HG03354 (cell line): ENCODE measurements around the gene SUCLA2.
"Not testable (repeated sequence)": the region's sequence is repeated elsewhere in the genome, so short reads cannot be mapped to it uniquely, and the experiment has no call there.

ENCODE experiments used
- ATAC-seq: cut with Tn5 transposase; IDR thresholded peaks from one replicate; pipeline ENCODE4 v1.9.1; 2021; ENCODE audit warnings: mild to moderate bottlenecking; ENCODE audit not compliant: unreplicated experiment, poor library complexity, severe bottlenecking

SUCLA2 gene

DNA sequence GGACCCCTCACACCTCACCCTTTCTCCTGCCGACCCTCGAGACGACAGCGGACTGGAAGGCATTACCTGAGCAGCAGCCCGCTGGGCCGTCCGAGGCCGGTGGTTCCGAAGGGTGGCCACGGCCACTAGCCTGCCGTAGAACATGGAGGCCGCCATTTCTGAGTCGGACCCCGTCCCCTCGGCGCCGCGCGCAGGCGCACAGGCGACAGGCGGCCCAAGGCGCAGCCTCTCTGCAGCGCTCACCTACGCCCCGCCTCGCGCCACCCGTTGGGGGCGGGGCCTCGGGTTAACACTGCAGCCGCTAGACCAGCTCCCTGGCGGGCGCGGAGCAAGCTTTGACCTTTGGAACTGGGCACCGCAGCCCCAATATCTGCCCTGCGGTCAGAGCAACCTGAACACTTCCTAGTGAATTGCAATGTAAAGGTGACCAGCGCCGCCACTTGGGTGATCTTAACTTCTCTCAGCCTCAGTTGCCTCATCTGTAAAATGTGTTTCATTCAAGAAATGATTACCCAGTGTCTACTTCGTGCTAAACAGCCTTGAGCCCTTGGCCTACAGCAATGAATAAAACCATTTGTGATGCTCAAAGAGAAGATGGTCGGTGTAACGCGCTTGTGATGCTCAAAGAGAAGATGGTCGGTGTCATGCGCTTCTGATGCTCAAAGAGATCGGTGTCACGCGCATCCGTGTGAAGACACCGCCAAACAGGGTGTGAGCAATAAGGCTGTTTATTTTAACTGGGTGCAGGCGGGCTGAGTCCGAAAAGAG is at the start of gene SUCLA2:
Gene SUCLA2 (minus strand): TSS at position 160 of the 768 bp plus-strand sequence. CDS start 4 bp downstream, at position 156.
- peak; percentile 99 for ATAC-seq

DNA sequence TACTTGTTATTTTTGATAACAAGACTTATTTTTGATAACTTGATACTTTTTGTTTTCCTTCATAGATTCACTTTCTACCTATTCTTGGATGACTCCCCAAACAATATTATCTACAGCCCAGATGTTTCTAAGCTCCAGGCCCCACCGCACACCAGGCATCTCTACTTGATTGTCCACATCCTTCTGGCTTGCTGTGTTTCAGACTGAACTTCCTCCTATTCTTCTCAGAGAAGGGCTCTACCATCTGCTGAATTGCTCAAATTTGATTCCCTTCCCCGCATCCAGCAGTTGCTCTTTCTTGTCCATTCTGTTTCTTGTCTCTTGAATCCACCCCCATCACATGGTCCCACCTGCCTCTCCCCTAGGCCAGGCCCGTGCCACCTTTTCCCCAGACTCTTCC is 49.5 kb upstream of the SUCLA2 start:
- no peak for ATAC-seq

DNA sequence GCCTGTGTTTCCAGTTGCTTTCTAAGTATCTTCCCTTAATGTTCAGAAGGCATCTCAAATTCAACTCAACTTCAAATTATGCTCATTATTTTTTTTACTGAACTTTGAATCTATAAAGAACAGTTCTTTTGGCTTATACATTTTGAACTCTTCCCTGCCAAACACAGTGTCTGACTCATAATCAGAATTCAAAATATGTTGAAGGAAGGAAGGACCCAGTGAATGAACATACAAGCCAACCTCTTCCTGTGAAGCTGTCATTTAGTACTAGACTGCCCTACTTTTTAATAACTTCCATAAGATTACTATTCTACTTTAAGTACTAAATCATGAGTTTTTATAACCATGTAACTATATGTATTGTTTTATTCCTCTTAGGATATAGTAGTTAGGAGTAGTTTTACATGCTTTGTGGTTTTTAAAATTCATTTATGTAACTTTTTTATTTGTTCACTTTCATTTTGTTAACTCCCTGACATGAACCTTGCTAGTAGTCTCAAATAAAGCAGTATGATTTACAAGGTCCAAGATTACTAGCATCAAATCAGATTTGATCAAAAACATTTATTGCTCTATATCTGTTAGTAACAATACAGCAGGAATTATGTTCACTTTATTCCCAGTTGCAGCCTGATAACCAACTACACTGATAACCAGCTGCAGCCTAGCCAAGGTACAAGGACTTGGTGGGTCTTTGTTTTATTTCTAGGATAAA is 42.9 kb upstream of the SUCLA2 start:
- no peak for ATAC-seq

- ATAC-seq: no peak
These were observed 41.8 kb upstream of the SUCLA2 start for GRCh38 chr13:48042894-48043293.

DNA sequence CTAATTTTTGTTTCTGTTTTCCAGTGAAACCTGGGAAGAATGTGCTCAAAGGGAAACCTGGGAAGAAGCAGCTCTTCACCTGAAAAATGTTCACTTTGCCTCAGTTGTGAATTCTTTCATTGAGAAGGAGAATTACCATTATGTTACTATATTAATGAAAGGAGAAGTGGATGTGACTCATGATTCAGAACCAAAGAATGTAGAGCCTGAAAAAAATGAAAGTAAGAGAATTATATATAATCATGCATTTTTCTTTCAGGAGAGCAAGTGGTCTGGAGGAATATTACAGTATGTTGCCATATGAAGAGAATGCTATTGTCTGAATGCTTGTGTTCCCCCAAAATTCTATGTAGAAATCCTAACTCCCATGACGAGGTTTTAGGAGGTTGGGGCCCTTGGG is 39.8 kb upstream of the SUCLA2 start:
- no peak for ATAC-seq

DNA sequence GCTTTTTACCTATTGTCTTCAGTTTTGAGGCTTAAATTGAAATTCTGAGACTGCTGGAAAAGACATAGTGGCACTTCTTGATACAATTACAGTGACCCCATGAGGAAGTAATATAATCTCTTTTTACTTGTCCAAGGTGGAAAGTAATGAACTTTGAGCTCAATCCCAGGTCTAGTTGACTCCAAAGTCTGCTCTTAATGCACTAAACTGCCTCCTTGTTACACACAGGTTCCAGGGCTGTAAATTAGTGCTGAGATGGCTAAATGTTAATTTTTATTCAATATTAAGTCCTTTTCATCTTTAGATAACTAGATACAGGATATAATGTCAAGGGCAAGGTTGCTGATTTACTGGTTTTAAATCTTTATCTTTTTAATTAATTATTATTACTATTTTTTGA is 39.0 kb upstream of the SUCLA2 start:
- ATAC-seq: no peak

- no peak for ATAC-seq
These were observed 37.7 kb upstream of the SUCLA2 start for GRCh38 chr13:48038761-48039160.

GRCh38 chr13:48037346-48038173 is 36.5 kb upstream of the SUCLA2 start, which contains the start of gene NUDT15:
NUDT15 (plus strand) TSS chr13:48037726; CDS start chr13:48037747, 21 bp downstream.
- ATAC-seq: peak; percentile 94

DNA sequence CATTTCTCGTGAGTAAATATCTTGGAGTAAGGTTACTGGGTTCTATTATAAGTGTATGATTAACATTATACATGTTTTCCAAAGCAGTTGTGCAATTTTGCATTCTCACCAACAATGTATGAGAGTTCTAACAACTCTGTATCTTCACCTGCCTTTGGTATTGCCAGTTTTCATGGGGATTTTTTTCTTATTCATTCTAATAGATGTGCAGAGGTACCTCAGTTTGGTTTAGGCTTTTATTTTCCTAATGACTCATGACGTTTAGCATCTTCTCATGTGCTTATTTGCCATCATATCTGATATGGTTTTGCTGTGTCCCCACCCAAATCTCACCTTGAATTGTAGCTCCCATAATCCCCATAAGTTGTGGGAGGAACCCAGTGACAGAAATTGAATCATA is 28.8 kb upstream of the SUCLA2 start:
- no peak for ATAC-seq

DNA sequence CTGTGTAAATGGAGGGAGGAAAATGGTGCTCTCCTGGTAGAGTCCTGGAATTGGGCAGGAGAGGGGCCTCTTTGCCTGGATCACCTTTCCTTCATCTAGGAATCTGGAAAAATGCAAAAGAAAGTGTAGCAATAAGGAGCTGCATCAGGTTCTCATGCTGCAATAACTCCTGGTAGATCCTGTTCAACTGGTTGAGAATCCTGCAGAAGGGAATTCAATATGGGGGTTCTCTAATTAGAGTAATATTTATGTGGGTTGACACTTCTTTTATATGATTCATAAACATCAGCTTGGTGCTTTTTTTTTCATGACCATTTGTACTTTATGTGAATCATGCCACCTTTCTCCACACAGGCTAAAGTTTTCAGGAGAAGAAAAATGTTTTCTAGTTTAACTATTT is 27.0 kb upstream of the SUCLA2 start:
- ATAC-seq: no peak

- no peak for ATAC-seq
These were observed 18.7 kb upstream of the SUCLA2 start for GRCh38 chr13:48019796-48020195.

GRCh38 chr13:48018637-48019036 is 17.6 kb upstream of the SUCLA2 start:
- ATAC-seq: no peak

- no peak for ATAC-seq
These were observed 13.3 kb upstream of the SUCLA2 start for GRCh38 chr13:48014359-48014758.

DNA sequence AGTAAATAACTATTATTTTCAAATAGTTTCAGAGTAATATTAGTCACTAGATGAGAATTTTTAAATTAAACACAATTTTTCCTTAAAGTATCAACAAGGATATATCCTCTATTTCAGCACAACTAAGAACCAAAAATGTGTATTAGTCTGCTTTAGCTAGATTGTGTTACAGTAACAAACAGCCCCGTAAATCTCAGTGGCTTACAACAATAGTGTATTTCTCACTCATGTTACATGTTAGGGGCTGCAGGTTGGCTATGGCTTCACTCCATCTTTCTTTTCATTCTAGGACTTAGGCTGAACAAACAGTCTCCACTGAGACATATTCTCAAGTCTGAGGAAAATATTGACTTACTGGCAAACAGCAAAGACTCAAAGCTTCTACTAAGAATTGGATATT is 11.6 kb upstream of the SUCLA2 start:
- ATAC-seq: no peak

DNA sequence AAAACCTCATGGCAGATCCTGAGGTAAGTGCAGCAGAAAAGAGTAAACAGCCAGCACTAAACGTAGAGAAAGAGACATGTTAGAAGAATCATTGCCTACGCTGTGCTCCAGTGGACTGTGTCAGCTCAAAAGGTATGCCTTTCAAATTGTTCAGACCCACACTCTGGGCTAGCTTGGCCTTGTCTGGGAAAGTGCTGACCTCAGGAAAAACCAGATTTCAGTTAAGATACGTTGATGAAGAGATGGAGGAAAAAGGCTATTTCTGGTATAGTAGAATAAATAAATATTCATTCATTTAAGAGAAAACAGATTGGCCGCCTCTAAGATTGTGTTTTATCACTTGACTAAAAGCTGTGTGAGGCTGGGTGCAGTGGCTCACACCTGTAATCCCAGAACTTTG is 9.6 kb upstream of the SUCLA2 start:
- no peak for ATAC-seq

- ATAC-seq: no peak
These were observed 8.2 kb upstream of the SUCLA2 start for GRCh38 chr13:48009284-48009683.

GRCh38 chr13:48006396-48006795 is 5.3 kb upstream of the SUCLA2 start:
- no peak for ATAC-seq

DNA sequence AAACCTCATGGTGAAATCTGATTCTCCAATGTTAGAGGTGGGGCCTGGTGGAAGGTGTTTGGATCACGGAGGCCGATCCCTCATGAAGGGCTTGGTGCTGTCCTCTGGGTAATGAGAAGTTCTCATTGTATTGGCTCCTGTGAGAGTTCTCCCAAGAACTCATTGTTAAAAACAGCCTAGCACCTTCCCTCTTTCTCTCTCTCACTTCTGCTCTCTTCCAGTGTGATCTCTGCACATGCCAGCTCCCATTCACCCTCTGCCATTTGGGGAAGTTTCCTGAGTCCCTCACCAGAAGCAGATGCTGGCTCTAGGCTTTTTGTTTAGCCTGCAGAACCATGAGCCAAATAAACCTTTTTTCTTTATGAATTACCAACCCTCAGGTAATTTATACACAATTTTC is 3.1 kb upstream of the SUCLA2 start:
- ATAC-seq: no peak

GRCh38 chr13:48001999-48002398 is 926 bp upstream of the SUCLA2 start:
- ATAC-seq: not testable (repeated sequence)

DNA sequence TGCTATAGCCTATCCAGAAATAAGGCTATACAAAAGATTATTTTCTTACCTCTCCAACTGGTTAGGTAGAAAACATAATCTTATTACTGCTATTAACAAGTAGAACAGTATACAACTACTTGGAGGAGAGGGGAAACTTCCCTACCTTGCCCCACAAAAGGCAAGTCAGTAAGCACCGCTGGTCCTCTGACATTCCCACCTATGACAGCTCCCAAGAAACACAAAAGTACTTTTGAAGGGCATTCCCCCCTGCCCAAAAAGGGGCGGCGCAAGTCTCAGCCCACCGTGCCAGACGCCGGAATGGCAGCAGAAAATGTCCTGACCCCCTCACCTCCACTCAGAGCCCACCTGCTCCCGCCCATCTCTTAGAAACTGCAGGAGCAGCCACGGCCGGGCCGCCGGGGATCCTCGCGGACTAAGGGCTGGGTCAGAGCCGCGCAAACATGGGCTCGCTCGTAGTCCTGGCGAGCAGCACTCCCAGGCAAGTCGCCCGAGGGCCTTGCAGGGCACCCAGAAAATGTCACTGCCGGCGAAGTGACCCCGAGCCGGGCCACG is 437 bp downstream of the SUCLA2 start:
- peak; percentile 42 for ATAC-seq
